Measurements from ENCODE around the gene ARMC6.

DNA sequence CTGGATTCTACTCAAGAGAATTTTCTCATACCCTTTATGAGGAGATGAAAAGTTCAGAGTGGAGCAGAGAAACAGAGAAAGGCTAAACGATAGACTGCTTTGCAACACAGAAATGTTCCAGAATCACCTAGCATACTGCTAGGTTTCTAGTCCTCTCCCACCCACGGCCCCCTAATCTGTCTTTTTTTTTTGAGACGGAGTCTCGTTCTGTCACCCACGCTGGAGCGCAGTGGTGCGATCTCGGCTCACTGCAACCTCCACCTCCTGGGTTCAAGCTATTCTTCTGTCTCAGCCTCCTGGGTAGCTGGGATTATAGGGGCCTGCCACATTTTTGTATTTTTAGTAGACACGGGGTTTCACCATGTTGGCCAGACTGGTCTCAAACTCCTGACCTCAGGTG, 4.9 kb upstream of the ARMC6 start:
- TF ChIP-seq ZBTB34 (CRISPR knock-in tag; IDR thresholded peaks at IDR 0.05) (no peak), KMT2B (CRISPR knock-in tag; IDR thresholded peaks at IDR 0.05) (no peak), ETS1 (CRISPR knock-in tag; IDR thresholded peaks at IDR 0.05) (no peak), ZBTB8A (CRISPR knock-in tag; IDR thresholded peaks at IDR 0.05; ENCODE audit: borderline replicate concordance, low read depth) (no peak), MXI1 (IDR thresholded peaks at IDR 0.05; ENCODE audit: borderline replicate concordance, low read depth, low read length) (no peak), ZFP41 (CRISPR knock-in tag; IDR thresholded peaks at IDR 0.05; ENCODE audit: borderline replicate concordance) (no peak), KAT8 (CRISPR knock-in tag; IDR thresholded peaks at IDR 0.05) (no peak), CREB3 (CRISPR knock-in tag; IDR thresholded peaks at IDR 0.05) (no peak), ARNT2 (CRISPR knock-in tag; IDR thresholded peaks at IDR 0.05; ENCODE audit: low read depth) (no peak), ZNF629 (CRISPR knock-in tag; conservative IDR thresholded peaks at IDR 0.05) (no peak)
- TF ChIP-seq, protein P1, sequence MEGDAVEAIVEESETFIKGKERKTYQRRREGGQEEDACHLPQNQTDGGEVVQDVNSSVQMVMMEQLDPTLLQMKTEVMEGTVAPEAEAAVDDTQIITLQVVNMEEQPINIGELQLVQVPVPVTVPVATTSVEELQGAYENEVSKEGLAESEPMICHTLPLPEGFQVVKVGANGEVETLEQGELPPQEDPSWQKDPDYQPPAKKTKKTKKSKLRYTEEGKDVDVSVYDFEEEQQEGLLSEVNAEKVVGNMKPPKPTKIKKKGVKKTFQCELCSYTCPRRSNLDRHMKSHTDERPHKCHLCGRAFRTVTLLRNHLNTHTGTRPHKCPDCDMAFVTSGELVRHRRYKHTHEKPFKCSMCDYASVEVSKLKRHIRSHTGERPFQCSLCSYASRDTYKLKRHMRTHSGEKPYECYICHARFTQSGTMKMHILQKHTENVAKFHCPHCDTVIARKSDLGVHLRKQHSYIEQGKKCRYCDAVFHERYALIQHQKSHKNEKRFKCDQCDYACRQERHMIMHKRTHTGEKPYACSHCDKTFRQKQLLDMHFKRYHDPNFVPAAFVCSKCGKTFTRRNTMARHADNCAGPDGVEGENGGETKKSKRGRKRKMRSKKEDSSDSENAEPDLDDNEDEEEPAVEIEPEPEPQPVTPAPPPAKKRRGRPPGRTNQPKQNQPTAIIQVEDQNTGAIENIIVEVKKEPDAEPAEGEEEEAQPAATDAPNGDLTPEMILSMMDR (CRISPR knock-in tag; IDR thresholded peaks at IDR 0.05) = no peak

All from HepG2 (cell line).